ENCODE data around the gene THUMPD3. TPM values are rescaled to one million over a fixed set of nuclear protein-coding genes. Genes with fewer than 3 reads are reported as not detected.
A peak's percentile ranks its signal among the peaks of the same experiment; 100 is the strongest.

THUMPD3 gene
- total RNA-seq, 1 donor from 2014 or later, result 32.7 TPM

- Histone ChIP-seq H2AFZ (ENCODE audit: low read depth, low read length) (no peak overlapping the region), H3K79me2 (ENCODE audit: insufficient read depth, low read length) (peaks cover 85% of the 10 kb centered on the region), H3K36me3 (ENCODE audit: insufficient read depth, low read length) (peaks cover 24% of the 10 kb centered on the region), H3K27ac (ENCODE audit: low read depth, low read length) (peak overlapping the region; percentile 93), H3K9me3 (ENCODE audit: insufficient read depth, low read depth, low read length) (no peaks in the 10 kb centered on the region), H3K27me3 (ENCODE audit: insufficient read depth, low read length) (no peaks in the 10 kb centered on the region), H3K9ac (ENCODE audit: low read length) (peak overlapping the region; percentile 90), H3K4me1 (ENCODE audit: insufficient read depth, low read length) (peaks cover 41% of the 10 kb centered on the region), H4K20me1 (ENCODE audit: insufficient read depth, low read length) (peaks cover 75% of the 10 kb centered on the region), H3K4me2 (ENCODE audit: low read length) (peak overlapping the region; percentile 95), H3K4me3 (ENCODE audit: insufficient read depth, low read depth, low read length) (peak overlapping the region; percentile 89)
- peak overlapping the region; percentile 97 for H3K27ac Mint-ChIP-seq (ENCODE audit: unreplicated experiment)
- H3K27me3 Mint-ChIP-seq (ENCODE audit: low read depth, unreplicated experiment), result no peaks in the 10 kb centered on the region
- peaks cover 7% of the 10 kb centered on the region for H3K36me3 Mint-ChIP-seq (ENCODE audit: low read depth, unreplicated experiment)
- FAIRE-seq (peak; percentile 45), DNase-seq (ENCODE audit: low read depth) (peak; percentile 100)
- H3K4me1 Mint-ChIP-seq (ENCODE audit: low read depth, unreplicated experiment), result peaks cover 26% of the 10 kb centered on the region
- H3K9me3 Mint-ChIP-seq (ENCODE audit: unreplicated experiment), result no peaks in the 10 kb centered on the region
- H3K4me3 Mint-ChIP-seq (ENCODE audit: unreplicated experiment), result peak overlapping the region; percentile 91
- TF ChIP-seq CTCF (IDR thresholded peaks at IDR 0.05; ENCODE audit: insufficient read depth, low read depth, low read length), result no peak
- no peak for TF ChIP-seq EZH2 (IDR thresholded peaks at IDR 0.05; ENCODE audit: insufficient read depth, low read length)
These were observed 33.9 kb downstream of the THUMPD3 start for GRCh38 chr3:9396632-9397331.

DNA sequence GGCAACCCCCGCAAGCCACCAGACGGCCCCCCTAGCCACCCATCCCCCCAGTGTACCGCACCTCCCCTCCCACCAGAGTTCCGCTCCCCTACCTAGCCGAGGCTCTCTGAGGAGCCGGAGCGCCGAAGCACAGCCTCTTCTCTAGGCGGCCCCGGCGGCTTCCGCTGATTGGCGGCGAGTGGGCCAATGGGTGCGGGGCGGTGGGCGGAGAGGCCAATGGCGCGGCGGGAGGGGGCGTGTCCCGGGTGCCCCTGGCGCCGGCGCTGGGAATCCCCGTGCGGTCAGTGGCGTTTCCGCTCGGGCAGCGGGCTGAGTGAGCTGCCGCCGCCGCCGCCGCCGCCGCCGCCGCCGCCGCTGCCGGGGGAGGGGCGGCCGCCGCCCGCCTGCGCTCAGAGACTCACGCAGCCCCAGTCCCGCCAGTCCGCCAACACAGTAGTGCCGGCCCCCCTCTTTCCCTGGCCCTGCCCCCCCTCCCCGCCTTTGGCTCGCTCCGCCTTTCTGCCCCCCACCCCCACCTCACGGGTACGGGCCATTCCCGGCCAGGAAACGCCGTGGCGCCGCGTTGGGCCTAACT lies 34.6 kb downstream of the THUMPD3 start, which contains the start of gene SETD5:
SETD5 (plus strand) TSS at position 284 of the 574 bp plus-strand sequence. CDS start 31,324 bp downstream, outside the sequence.
- no peaks in the 10 kb centered on the region for H3K27me3 Mint-ChIP-seq (ENCODE audit: low read depth, unreplicated experiment)
- H3K36me3 Mint-ChIP-seq (ENCODE audit: low read depth, unreplicated experiment), result peaks cover 6% of the 10 kb centered on the region
- peak within 1 kb of the TSS; percentile 99 for H3K4me3 Mint-ChIP-seq (ENCODE audit: unreplicated experiment)
- Histone ChIP-seq H3K27ac (ENCODE audit: low read depth, low read length) (peak within 1 kb of the TSS; percentile 99), H3K36me3 (ENCODE audit: insufficient read depth, low read length) (peaks cover 23% of the 10 kb centered on the region), H3K4me2 (ENCODE audit: low read length) (peak within 1 kb of the TSS; percentile 95), H3K9ac (ENCODE audit: low read length) (peak within 1 kb of the TSS; percentile 100), H3K9me3 (ENCODE audit: insufficient read depth, low read depth, low read length) (no peaks in the 10 kb centered on the region), H2AFZ (ENCODE audit: low read depth, low read length) (no peak within 1 kb of the TSS), H3K27me3 (ENCODE audit: insufficient read depth, low read length) (no peaks in the 10 kb centered on the region), H4K20me1 (ENCODE audit: insufficient read depth, low read length) (peaks cover 75% of the 10 kb centered on the region), H3K4me1 (ENCODE audit: insufficient read depth, low read length) (peaks cover 48% of the 10 kb centered on the region), H3K79me2 (ENCODE audit: insufficient read depth, low read length) (peaks cover 85% of the 10 kb centered on the region), H3K4me3 (ENCODE audit: insufficient read depth, low read depth, low read length) (peak within 1 kb of the TSS; percentile 94)
- peaks cover 25% of the 10 kb centered on the region for H3K4me1 Mint-ChIP-seq (ENCODE audit: low read depth, unreplicated experiment)
- no peaks in the 10 kb centered on the region for H3K9me3 Mint-ChIP-seq (ENCODE audit: unreplicated experiment)
- DNase-seq (ENCODE audit: low read depth) (peak; percentile 85), FAIRE-seq (no peak)
- peak within 1 kb of the TSS; percentile 100 for H3K27ac Mint-ChIP-seq (ENCODE audit: unreplicated experiment)
- no peak for TF ChIP-seq EZH2 (IDR thresholded peaks at IDR 0.05; ENCODE audit: insufficient read depth, low read length)
- TF ChIP-seq CTCF (IDR thresholded peaks at IDR 0.05; ENCODE audit: insufficient read depth, low read depth, low read length), result no peak

All from astrocyte (in vitro differentiated cells and primary cell).